DMS114 treated with DMSO at 0.1 percent for 48 hours (cell line): ENCODE data around the gene DOK1.

Experiments used
- DNase-seq: peaks from one replicate; lab custom pipeline; 2025; ENCODE audit not compliant: unreplicated experiment; lab: John Stamatoyannopoulos, UW

DOK1 gene

DNA sequence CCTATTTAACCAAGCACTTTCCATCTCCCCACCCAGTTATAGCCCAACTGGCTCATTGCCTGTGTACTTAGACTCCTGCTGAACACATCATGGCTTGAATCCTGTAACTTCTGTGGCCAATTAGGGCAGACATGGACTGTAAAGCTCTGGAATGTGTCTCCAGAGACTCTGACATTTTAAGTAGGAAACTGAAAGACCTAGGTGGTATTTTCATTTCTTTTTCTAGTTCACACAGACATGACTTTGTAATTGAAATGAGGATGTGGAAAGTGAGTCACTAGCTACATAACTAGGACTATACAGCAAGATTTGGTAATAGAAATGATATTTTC is 12.2 kb downstream of the DOK1 start:
- DNase-seq = no peak

DNA sequence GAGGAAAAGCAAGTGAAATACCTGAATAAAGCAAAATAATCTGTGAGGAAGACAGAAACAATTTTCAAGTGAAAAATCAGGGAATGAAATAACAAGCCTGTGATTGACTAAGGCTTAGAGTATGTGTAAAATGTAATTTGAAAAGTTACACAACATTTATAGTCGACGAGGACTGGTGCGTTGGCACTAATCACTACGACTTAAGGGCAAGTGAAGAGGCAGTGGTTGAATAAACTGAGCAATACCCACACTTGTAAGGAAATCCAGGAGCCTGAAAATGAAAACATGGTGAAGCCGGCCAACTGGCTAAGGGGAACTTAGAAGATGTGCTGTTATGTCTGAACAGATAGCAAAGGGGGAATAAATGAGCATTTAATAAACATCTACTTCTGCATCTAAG is 13.4 kb downstream of the DOK1 start:
- DNase-seq = no peak

DNA sequence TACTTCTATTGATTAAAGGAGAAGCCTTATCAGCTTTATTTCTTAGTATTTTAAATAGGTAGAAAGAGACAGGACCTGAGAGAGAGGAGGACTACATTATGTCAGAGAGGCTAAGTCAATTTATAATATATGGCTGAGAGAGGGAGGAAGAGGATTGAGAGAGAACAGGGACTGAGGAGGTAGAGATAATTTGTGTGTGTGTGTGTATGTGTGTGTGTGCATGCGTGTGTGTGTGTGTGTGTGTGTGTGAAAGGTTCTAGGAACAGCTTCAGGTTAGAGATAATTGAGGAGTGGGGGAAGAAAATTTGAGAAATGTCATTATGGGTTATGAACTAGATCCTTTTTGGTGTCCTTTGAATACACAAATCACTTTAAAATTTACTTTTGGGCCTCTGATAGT is 15.2 kb downstream of the DOK1 start:
- DNase-seq = no peak

DNA sequence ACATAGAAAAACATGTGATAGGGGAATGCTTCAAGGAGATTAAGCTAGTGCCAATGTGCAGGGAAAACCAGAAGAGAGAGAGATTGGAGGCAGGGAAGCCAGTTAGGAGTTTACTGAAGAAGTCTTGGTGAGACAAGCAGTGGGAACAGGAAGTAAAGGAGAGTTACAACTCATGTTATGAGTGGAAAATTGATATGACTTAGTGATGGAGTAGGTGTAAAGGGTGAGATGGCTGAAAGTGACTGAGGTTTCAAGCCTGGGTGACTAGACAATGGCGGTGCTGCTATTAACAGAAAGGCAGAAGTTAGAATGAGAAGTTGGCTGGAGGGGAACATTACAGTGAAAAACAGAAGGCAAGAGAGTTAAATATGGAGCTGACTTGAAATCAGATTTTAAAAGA is 16.5 kb downstream of the DOK1 start:
- no peak for DNase-seq

DNA sequence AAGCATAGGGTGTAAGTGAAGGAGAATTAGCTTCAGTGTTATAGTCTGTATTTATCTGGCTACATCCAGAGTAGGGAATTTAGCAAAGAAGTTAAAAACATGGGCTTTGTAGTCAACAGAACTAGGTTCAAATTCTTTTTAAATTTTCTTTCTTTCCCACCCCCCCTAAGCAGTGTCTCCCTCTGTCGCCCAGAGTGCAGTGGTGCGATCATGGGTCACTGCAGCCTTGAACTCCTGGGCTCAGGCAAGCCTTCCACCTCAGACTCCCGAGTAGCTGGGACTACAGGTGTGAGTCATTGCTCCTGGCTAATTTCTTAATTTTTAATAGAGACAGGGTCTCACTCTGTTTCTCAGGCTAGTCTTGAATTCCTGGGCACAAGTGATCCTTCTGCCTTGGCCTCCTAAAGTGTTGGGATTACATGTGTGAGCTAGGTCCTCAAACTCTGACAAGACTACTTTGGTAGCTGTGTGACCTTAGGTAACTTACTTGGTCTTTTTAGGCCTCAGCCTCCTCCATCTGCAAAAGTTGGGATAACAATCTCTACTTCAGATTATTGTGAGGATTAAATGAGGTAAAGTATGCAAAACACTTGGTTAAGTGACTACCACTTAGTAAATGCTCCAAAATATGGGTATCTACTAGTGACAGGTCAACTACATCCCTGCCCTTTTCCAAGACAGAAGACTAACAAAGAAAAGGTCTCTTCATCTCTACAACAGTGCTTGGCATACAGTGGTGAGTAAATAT is 17.8 kb downstream of the DOK1 start:
- no peak for DNase-seq

DNA sequence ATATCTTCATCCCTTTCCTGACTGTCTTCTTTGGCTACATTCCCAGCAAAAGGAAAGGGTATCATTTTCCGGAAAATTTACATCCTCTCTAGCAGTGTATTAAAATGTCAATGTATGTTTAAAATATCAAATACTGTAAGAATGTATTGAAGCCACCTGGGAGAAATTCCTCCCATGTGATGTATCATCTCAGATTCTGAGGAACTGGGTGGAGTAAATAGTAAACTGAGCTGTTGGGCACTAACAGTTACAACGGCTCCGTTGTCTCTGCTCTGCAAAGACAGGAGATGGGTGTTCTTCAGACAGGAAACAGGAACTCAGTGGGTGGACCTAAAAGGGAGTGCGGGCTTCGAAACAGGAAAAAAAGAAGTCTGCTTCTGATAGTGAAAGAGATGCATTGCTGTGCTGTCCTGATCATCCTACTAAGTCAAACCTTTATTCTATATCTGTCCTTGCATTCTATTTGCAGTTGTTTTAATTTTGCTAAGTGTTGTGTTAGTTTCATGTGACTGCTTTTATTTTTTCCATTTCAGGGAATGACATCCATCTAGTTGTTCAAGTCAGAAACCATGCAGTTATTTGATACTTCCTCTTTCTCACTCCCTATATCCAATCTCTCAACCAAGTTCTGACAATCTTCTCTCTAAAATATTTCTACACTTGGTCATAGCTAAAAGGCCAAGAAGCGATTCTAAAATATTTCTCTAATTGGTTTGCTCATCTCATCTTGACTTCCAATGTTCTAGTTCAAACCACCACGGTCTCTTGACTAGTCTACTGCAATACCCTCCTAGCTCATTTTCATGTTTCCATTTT is 19.4 kb downstream of the DOK1 start:
- no peak for DNase-seq

DNA sequence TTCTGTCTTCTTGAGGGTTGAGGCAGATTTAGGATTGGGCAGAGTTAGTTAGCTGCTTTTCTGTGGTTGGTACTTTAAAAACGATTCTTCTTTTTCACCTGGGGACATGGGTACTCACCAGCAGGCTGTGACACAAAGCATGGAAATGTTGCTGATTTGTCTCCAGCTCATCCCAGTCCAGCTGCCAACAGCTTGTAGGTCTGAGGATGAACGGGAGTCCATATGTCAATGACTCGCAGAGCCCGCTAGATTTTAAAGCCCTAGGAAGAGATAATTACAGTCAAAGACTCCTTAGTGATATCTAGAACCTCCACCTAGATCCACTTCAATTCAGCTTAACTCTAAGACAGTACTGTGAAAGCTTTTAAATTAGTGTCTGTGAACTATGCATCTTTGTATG is 20.8 kb downstream of the DOK1 start:
- DNase-seq = no peak

DNA sequence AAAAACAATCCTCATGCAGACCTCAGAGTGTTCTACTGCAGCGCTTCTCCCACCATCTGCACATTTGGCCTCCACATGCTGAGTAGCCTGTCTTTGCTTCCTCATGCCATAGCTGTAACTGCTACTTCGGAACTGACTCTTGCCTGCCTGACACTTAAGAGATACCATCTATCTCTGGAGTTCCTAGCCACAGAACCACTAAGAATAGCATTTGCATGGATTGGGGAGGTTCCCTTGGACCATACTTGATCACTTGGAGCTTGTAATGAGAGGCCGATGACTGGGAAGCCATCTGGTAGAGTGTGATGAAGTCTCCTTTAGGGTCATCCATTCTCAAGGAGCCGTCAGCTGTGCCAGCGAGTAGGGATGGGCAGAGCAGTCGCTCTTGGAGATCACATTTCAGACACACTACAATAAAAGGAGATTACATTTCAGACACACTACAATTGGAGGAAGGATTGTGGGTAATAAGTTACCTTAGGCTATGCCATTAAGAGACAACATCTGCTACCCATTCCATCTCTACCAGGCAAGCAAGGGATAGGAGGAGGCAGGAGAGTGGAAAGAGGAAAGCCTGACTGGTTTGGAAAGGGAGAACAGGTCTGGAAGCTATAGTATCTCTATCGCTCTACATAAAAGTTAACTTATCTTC is 21.8 kb downstream of the DOK1 start:
- DNase-seq = no peak

DNA sequence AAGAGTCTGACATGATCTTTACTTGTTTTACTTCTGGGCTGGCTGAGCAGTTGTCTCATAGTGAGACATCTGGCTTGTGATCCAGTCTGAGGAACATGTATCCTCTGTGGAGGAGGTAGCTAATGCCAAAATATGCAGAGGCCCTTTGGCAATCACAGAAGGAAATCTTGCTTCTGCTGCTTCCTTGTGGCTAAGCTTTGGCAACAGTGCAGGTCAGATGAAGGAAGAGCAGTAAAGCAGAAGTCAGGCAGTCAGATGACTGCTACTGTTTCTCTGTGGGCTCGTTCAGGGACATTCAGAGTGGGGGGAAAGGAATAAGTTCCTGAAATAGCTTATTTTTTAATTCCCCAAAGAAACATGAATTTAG is 22.3 kb downstream of the DOK1 start:
- DNase-seq = no peak

DNA sequence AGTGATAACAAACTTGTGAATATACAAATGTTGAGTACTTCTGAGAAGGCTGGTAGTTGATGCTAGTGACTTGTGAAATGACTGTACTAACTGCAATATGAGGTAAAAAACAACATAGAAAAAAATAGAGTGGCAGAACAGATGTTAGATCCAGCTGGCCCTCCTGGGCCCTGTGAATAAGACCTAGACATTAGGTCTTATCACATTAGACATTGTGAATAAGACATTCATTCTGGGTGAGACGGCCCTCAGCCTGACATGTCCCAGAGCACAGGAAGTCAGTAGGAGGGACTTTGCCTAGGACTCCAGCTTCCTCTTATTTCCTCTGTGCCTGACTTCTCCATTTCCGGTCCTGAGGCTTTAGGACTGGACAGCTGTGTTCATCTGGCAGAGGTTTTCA is 22.9 kb downstream of the DOK1 start:
- no peak for DNase-seq

DNA sequence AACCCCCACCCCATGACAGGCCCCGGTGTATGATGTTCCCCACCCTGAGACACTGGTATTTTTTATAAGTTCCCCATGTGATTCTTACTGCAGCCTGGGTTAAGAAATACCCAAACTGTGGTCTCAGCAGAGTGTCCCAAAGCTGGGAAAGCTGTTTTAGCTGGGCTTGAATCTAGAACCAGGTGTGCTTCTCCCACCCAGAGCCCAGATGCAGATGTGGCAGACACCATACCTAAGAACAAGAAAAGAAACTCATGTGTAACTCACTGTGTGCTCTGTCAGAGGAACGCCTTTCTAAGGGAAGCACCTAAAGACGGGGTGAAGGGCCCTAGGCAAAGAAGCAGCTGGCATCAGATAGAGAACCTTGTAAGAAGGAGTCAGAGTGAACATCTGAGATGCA is 23.9 kb downstream of the DOK1 start:
- DNase-seq = no peak

DNA sequence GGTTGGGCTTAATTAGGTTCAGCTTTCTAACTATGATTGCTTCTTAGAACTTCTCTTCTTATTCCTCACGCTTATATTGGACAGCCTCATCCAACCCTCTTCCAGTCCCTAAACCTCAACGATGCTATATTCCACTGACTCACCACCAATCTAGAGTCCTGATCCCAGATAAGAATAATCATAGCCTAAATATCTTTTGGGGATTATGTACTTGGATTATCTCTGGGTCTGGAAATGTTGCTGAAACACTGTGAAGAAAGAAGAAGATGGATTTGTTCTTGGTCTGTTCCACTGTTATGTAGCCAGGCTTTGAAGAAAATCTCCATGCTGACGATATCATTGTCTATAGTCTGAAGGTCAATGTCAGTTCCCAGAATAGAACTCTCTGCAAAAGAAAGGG is 26.9 kb downstream of the DOK1 start:
- DNase-seq = no peak

DNA sequence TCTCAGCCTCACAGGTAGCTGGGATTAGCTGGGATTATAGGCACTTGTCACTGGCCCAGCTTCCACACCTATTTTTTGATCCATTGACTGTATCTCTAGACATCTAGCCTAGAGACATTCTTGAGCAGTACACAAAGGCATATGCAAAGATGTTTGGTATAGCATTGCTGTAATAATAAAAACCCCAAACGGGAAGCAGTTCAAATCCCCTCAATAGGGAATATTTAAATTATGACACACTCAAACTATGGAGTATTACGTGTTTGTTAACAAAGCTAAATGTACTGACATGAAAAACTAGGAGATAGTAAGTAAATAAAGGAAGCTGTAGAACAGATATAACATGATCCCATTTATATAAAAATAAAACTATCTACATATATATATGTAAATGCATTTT is 27.7 kb downstream of the DOK1 start:
- no peak for DNase-seq

DNA sequence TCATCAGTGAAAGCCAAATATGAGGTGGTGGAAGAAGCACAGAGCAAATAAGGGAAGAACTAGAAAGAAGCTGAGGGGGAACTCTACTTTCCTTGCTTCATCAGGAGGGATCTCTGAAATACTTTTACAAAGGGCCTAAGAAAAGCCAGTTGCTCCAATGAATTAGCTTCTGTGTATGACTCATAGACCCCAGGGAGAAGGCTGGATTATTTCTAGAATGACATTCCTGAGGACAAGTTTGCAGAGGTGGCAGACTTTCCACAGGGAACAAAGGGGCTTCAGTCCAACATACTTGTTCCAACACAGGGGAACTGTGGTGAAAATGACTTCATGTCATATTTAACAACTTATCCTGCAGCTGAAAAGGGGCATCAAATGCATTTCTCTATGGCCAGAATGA is 29.0 kb downstream of the DOK1 start:
- no peak for DNase-seq

DNA sequence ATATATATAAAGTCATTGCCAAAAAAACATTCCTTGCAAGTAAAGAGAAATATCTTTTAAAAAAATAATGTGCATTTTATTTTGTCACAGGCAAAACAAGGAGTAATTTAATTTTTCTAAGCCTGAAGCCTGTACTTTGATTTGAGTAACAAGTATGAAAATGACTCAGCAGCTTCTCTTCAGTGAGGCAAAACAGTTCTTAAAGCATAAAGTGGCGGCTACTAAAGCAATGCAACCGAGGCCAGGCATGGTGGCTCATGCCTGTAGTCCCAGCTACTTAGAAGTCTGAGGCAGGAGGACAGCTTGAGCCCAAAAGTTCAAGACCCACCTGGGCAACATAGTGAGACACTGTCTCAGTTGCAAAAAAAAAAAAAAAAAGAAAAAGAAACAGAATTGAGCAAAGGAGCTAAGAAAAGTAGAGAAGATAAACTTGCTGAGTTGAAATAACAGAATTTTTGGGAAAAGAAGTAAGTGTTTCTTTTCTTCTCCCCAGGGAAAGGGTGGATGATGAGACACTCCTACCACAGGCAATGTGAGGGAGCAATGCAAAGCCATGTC is 29.6 kb downstream of the DOK1 start:
- DNase-seq = no peak

DNA sequence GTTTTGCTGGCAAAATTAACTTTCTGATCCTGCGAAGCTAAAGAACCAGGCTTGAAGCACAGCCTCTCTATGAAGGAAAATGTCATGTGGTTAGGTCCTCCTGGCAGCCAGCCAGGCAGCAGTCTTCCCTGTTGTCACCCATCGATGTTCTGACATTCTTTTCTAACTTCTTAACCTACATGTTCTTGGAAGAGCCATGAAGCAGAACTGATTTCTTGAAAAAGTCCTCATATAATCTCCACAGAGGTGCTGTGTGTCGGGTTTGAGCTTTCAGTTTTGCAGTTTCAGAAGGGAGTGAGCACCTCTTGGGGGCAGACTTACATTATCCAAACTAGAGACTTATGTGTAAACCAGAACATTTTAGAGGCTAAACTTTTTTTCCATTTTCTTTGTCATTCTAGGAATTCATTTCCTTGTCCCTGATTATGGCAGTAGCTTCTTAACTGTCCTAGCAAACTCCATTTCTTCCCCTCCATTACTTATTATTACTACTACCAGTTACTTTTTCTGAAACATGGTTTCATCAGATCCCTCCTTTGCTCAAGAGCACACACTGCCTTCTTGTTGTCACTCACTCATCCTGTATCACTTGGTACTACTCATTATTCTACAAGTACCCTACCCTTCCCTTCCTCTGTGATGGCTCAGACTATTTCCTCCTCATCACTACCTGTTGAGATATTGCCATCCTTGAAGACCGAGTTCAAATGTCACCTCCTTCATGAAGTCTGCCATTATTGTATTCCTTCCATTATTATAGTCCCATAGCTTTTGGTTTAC is 31.1 kb downstream of the DOK1 start:
- DNase-seq = peak; percentile 9

DNA sequence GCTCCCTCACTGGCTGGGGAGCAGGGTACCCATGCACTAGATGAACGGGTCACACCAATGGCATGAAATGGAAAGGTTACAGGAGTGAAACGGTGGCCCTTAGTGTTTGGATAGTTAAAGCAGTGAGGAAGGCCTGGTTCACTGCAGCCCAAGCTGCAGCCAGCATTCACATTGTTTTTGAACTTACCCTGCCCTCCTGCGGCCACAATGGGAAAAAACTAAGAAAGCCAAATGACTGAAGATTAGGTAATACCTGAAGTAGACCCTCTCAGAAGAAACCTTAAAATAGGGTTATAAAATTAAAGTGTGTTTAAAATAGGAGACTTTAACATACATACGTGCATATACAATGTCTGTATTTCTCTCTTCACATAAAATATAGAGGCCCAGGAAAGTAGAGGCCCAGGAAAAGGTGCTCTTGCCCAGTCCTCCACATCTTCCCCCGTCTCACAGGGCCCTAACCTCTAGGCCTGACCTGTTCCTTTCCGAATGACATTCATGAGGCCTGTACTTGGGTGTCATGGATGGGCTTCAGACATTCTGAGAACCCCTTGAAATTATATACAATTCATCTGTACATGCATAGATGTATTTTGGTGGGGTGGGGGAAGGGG is 33.3 kb downstream of the DOK1 start:
- peak; percentile 53 for DNase-seq

DNA sequence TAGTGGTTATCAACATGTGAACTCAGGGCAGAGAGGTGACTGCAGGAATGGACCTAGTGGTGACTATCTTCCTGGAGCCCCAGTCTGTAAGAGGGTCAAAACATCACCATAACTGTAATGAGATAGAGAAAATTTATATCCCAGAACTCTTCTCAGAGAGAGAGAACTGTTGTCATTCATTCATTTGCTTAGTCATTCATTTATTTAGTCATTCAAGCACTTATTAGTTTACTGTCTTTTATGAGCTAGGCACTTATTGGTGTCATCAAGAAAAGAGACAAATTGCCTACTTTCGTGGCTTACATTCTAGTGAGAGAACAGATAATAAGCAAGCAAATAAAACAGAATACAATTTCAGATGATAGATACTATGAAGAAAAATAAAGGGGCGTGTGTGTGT is 34.1 kb downstream of the DOK1 start:
- no peak for DNase-seq

DNA sequence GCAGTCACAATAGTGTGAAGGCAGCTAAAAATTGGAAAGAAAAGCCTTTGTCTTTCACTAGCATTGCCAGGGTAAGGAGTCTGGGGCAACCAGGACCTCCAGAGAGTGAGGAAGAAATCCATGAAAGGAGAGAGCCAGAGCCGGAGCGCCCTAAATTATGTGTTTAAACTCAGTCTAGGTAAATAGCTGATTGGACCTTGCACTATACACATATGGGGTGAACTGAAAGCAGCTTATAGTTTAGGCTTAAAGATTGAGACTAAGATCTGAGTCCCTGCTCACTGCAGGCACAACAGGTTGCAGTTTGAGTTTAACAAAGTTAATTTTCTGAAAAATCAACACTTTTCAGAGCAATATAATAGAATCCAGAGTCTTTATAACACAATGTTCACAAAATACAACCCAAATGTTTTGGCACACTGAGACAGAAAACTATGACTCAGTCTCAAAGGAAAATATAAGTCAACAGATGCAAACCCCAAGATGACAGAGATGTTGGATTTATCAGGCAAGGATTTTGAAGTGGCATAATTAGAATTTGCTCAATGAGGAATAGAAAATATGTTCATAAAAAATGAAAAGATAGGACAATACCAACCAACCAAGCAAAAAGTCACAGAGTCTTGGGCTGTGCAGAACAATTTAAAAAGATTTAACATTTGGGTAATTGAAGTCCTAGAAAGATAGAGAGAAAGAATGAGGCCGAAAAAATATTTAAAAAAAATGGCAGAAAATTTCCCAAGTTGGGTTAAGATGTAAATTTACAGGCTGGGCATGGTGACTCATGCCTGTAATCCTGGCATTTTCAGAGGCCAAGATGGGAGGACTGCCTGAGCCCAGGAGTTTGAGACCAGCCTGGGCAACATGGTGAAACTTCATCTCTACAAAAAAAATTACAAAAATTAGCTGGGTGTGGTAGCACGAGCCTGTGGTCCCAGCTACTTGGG is 39.6 kb downstream of the DOK1 start:
- no peak for DNase-seq

DNA sequence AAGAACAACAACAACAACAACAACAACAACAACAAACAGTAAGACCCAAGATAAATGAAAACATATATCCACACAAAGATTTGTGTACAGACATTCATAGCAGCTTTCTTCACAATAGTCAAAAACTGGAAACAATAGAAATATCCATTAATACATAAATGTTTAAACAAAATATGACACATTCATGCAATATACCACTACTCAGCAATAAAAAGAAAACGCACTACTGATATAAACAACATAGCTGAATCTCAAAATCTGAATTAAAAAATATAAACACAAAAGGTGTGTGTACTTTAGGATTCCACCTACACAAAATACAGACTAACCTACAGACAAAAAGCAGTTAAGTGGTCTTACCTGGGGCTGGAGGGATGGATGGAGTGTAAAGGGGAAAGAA is 42.1 kb downstream of the DOK1 start:
- no peak for DNase-seq
